H1 (cell line): ENCODE measurements around the gene SPATA13. TPM values are rescaled to one million over a fixed set of nuclear protein-coding genes. Genes with fewer than 3 reads are reported as not detected.

Source experiments
- CTCF ChIA-PET: fragments of 300-600 bp; sonication (Branson Sonifier 250); formaldehyde crosslinking; loops from one replicate; lab custom pipeline; 2021; ENCODE audit not compliant: partially characterized antibody; lab: Charles Lee
- POLR2A ChIA-PET: fragments of 300-600 bp; sonication (Branson Sonifier 250); formaldehyde crosslinking; loops from one replicate; lab custom pipeline; 2021; ENCODE audit warnings: inconsistent platforms; ENCODE audit not compliant: partially characterized antibody; lab: Charles Lee
- DNase-seq, 2 experiments: peaks; one replicate each; pipeline versions ENCODE4 v3.0.0 to v3.0.0-alpha.2; 2010 to 2022; ENCODE audit warnings: low spot score in 2 of 2, low read depth in 1 of 2, mixed read lengths in 1 of 2
- FAIRE-seq: peaks from 2 replicates; lab custom pipeline; 2011; peaks lifted over from hg19 to GRCh38; lab: Jason Lieb, UNC
- H2AFZ ChIP-seq: 2 replicates; pipeline ENCODE4 v1.8.1; 2012; ENCODE audit warnings: low read length, inconsistent platforms
- H2AK5ac ChIP-seq: 2 replicates; pipeline ENCODE4 v1.6.1; 2013; ENCODE audit warnings: low read depth, low read length
- H2BK120ac ChIP-seq: replicated peaks from 2 replicates; pipeline ENCODE3; 2013; ENCODE audit warnings: low read depth, low read length, inconsistent platforms
- H2BK12ac ChIP-seq: 2 replicates; pipeline ENCODE4 v1.6.1; 2013; ENCODE audit warnings: low read depth, low read length
- H2BK15ac ChIP-seq: 2 replicates; pipeline ENCODE4 v1.6.1; 2013; ENCODE audit warnings: low read length
- H2BK20ac ChIP-seq: 2 replicates; pipeline ENCODE4 v1.6.1; 2013; ENCODE audit warnings: low read length
- H2BK5ac ChIP-seq: 2 replicates; pipeline ENCODE4 v1.6.1; 2013; ENCODE audit warnings: low read depth, low read length
- H3K14ac ChIP-seq: 2 replicates; pipeline ENCODE4 v1.6.1; 2013; ENCODE audit warnings: inconsistent platforms; ENCODE audit not compliant: insufficient read length
- H3K18ac ChIP-seq: 2 replicates; pipeline ENCODE4 v1.6.1; 2013; ENCODE audit warnings: low read length; ENCODE audit errors: extremely low read depth
- H3K23ac ChIP-seq: 2 replicates; pipeline ENCODE4 v1.6.1; 2013; ENCODE audit warnings: inconsistent platforms; ENCODE audit not compliant: insufficient read length
- H3K23me2 ChIP-seq: 2 replicates; pipeline ENCODE4 v1.6.1; 2013; ENCODE audit warnings: low read depth, low read length
- H3K27ac ChIP-seq: 2 replicates; pipeline ENCODE4 v1.6.1; 2011; ENCODE audit warnings: low read depth, low read length, inconsistent platforms
- H3K27me3 ChIP-seq, 4 experiments: replicated peaks in 1 of 4; 1 replicate in 1 of 4; 2 replicates in 3 of 4; pipeline versions ENCODE4 v1.6.1 to v1.8.1; 2011 to 2013; ENCODE audit warnings: low read length in 3 of 4, mild to moderate bottlenecking in 3 of 4, inconsistent platforms in 2 of 4, mixed read lengths in 2 of 4, moderate library complexity in 1 of 4; ENCODE audit not compliant: control insufficient read depth in 3 of 4, insufficient read depth in 3 of 4; ENCODE audit errors: extremely low read depth in 1 of 4
- H3K36me3 ChIP-seq, 4 experiments: 2 replicates each; pipeline versions ENCODE4 v1.6.1 to v1.8.1; 2011 to 2013; ENCODE audit warnings: mild to moderate bottlenecking in 4 of 4, low read length in 3 of 4, moderate library complexity in 2 of 4, control low read depth in 1 of 4, inconsistent platforms in 1 of 4; ENCODE audit not compliant: insufficient read depth in 4 of 4, control insufficient read depth in 2 of 4
- H3K4ac ChIP-seq: replicated peaks from 2 replicates; pipeline ENCODE3; 2013; ENCODE audit warnings: low read length, low read depth, mixed read lengths, inconsistent platforms; ENCODE audit not compliant: insufficient read length
- H3K4me1 ChIP-seq, 4 experiments: replicated peaks in 1 of 4; 1 replicate in 1 of 4; 2 replicates in 3 of 4; pipeline versions ENCODE4 v1.6.1 to v1.8.1; 2011 to 2013; ENCODE audit warnings: low read length in 3 of 4, inconsistent platforms in 2 of 4, mixed read lengths in 1 of 4; ENCODE audit not compliant: insufficient read depth in 4 of 4, control insufficient read depth in 3 of 4
- H3K4me2 ChIP-seq, 2 experiments: 2 replicates each; pipeline versions ENCODE4 v1.6.1 to v1.8.1; 2011 to 2013; ENCODE audit warnings: low read depth in 2 of 2, low read length in 2 of 2, control low read depth in 1 of 2, inconsistent platforms in 1 of 2, mild to moderate bottlenecking in 1 of 2; ENCODE audit not compliant: insufficient read depth in 1 of 2
- H3K4me3 ChIP-seq, 4 experiments: fragments of 200-600, 300-600 bp in 1 of 4; sonication (generic), shearing (Covaris generic), sonication (Bioruptor Twin) in 1 of 4; 2 replicates each; pipeline versions ENCODE4 v1.5.1 to v1.8.1; 2011 to 2016; ENCODE audit warnings: low read length in 4 of 4, low read depth in 3 of 4, control low read depth in 2 of 4, inconsistent platforms in 2 of 4, mild to moderate bottlenecking in 2 of 4, mixed read lengths in 1 of 4, moderate library complexity in 1 of 4; ENCODE audit not compliant: insufficient read depth in 2 of 4; ENCODE audit errors: extremely low read depth in 1 of 4
- H3K56ac ChIP-seq: replicated peaks from 2 replicates; pipeline ENCODE3; 2013; ENCODE audit warnings: low read depth, mild to moderate bottlenecking, mixed read lengths, low read length, inconsistent platforms; ENCODE audit not compliant: insufficient read length
- H3K79me1 ChIP-seq: 2 replicates; pipeline ENCODE4 v1.6.1; 2013; ENCODE audit warnings: low read depth, low read length, control low read depth
- H3K79me2 ChIP-seq, 2 experiments: 2 replicates each; pipeline versions ENCODE4 v1.6.1 to v1.8.1; 2012 to 2013; ENCODE audit warnings: low read length in 2 of 2, mild to moderate bottlenecking in 2 of 2, inconsistent platforms in 1 of 2; ENCODE audit not compliant: insufficient read depth in 2 of 2, control insufficient read depth in 1 of 2
- H3K9ac ChIP-seq, 4 experiments: replicated peaks in 1 of 4; 1 replicate in 1 of 4; 2 replicates in 3 of 4; pipeline versions ENCODE4 v1.6.1 to v1.8.1; 2011 to 2013; ENCODE audit warnings: low read depth in 3 of 4, low read length in 3 of 4, control low read depth in 2 of 4, mild to moderate bottlenecking in 2 of 4, moderate library complexity in 2 of 4, inconsistent platforms in 1 of 4; ENCODE audit errors: extremely low read depth in 1 of 4
- H3K9me3 ChIP-seq, 2 experiments: 2 replicates each; pipeline versions ENCODE4 v1.6.1 to v1.8.1; 2012 to 2013; ENCODE audit warnings: mild to moderate bottlenecking in 2 of 2, moderate library complexity in 2 of 2, control low read depth in 1 of 2, inconsistent platforms in 1 of 2, low read depth in 1 of 2, low read length in 1 of 2, mixed read lengths in 1 of 2; ENCODE audit not compliant: insufficient read depth in 2 of 2
- H4K20me1 ChIP-seq, 2 experiments: replicated peaks in 1 of 2; 2 replicates each; pipeline versions ENCODE3 to v1.8.1; 2011 to 2013; ENCODE audit warnings: inconsistent platforms in 2 of 2, low read length in 2 of 2, mild to moderate bottlenecking in 1 of 2; ENCODE audit not compliant: insufficient read depth in 2 of 2, control insufficient read depth in 1 of 2
- H4K5ac ChIP-seq: 2 replicates; pipeline ENCODE4 v1.6.1; 2013; ENCODE audit warnings: low read length, low read depth, mixed read lengths, inconsistent platforms; ENCODE audit not compliant: insufficient read length
- H4K8ac ChIP-seq: 2 replicates; pipeline ENCODE4 v1.8.0; 2013; ENCODE audit warnings: mild to moderate bottlenecking, moderate library complexity, low read length, inconsistent platforms; ENCODE audit not compliant: insufficient read depth; ENCODE audit errors: extremely low read depth
- H4K91ac ChIP-seq: replicated peaks from 2 replicates; pipeline ENCODE3; 2013; ENCODE audit warnings: low read length, mixed read lengths, inconsistent platforms; ENCODE audit not compliant: insufficient read length
- ASH2L ChIP-seq: fragments of 200-600, 300-600 bp; sonication (generic); IDR thresholded peaks from one replicate; pipeline ENCODE4 v1.7.1; 2017; ENCODE audit warnings: low read length
- BRCA1 ChIP-seq: IDR thresholded peaks from 2 replicates; pipeline ENCODE4 v1.6.1; 2012; ENCODE audit warnings: low read depth, low read length, improper control_type of control experiment
- CBX5 ChIP-seq: fragments of 300-800, 300-1000 bp; sonication (generic); IDR thresholded peaks from 2 replicates; pipeline ENCODE4 v1.7.1; 2016; ENCODE audit warnings: antibody characterized with exemption, low read length, low read depth
- GTF2F1 ChIP-seq: IDR thresholded peaks from 2 replicates; pipeline ENCODE4 v1.6.1; 2012; ENCODE audit warnings: low read depth, low read length, improper control_type of control experiment, borderline replicate concordance
- HDAC2 ChIP-seq, 2 experiments: fragments of 300-600 bp in 1 of 2; sonication (generic) in 1 of 2; IDR thresholded peaks; 2 replicates each; pipeline ENCODE4 v1.6.1; 2011 to 2012; ENCODE audit warnings: low read depth in 2 of 2, low read length in 2 of 2, mild to moderate bottlenecking in 2 of 2, moderate library complexity in 2 of 2, borderline replicate concordance in 1 of 2, inconsistent platforms in 1 of 2
- JUND ChIP-seq: IDR thresholded peaks from 2 replicates; pipeline ENCODE4 v1.6.1; 2011; ENCODE audit warnings: mild to moderate bottlenecking, improper control_type of control experiment, low read length
- POU5F1 ChIP-seq: IDR thresholded peaks from 2 replicates; pipeline ENCODE4 v1.6.1; 2011; ENCODE audit warnings: low read depth, mild to moderate bottlenecking, low read length, moderate library complexity
- SUZ12 ChIP-seq: fragments of 200-600 bp; sonication (generic); IDR thresholded peaks from 2 replicates; pipeline ENCODE4 v1.6.1; 2012; ENCODE audit warnings: mild to moderate bottlenecking, inconsistent platforms, low read length, moderate library complexity, mixed read lengths
- TAF7 ChIP-seq: optimal IDR thresholded peaks from 2 replicates; pipeline ENCODE3; 2011; ENCODE audit warnings: low read depth, mild to moderate bottlenecking, inconsistent platforms, low read length, moderate library complexity, borderline replicate concordance
- WGBS, 2 experiments: shearing (Covaris generic) in 1 of 2; methylation state at CpG; one replicate each; pipeline versions ENCODE4 v1.1.6 to v1.1.7; 2013 to 2015; ENCODE audit warnings: low lambda C conversion rate in 2 of 2, mixed read lengths in 2 of 2, inconsistent platforms in 1 of 2, low coverage in 1 of 2, missing lambda C conversion rate in 1 of 2; ENCODE audit not compliant: insufficient replicate concordance in 2 of 2, insufficient coverage in 1 of 2, insufficient read length in 1 of 2; ENCODE audit errors: extremely low coverage in 1 of 2, missing lambda C conversion rate in 1 of 2; 5-methylcytosine and 5-hydroxymethylcytosine counted together
- polyA plus RNA-seq, 7 experiments: library from polyadenylated mRNA; depleted of rRNA in 3 of 7; stranded (reverse) in 5 of 7; unstranded in 2 of 7; fragments of >200 nt in 5 of 7; fragments of 200-250 nt in 2 of 7; gene quantifications; 1 replicate in 5 of 7; 2 replicates in 1 of 7; 4 replicates in 1 of 7; pipeline versions ENCODE4 v1.2.1 to v1.2.3, GENCODE V29; 2011 to 2013; ENCODE audit warnings: missing spikeins in 2 of 7, mixed read lengths in 2 of 7
- total RNA-seq: library from RNA; stranded (reverse); fragmentation: NEBNext Ultra II Directional; extraction: Animal tissue kit (Norgen Biotek cat#: 25700); gene quantifications from 2 replicates; pipeline ENCODE4 v1.2.1, GENCODE V29; 2021
- TF ChIP-seq, protein P1 (sequence below): IDR thresholded peaks from 2 replicates; pipeline ENCODE4 v1.6.1; 2012; ENCODE audit warnings: low read length, inconsistent platforms

Gene SPATA13
- total and polyA plus RNA-seq, 2 of the 8 experiments (the other 6 are each of a cell fraction or from before 2014, with no cell fraction given) = 12.6 to 30.9 TPM

DNA sequence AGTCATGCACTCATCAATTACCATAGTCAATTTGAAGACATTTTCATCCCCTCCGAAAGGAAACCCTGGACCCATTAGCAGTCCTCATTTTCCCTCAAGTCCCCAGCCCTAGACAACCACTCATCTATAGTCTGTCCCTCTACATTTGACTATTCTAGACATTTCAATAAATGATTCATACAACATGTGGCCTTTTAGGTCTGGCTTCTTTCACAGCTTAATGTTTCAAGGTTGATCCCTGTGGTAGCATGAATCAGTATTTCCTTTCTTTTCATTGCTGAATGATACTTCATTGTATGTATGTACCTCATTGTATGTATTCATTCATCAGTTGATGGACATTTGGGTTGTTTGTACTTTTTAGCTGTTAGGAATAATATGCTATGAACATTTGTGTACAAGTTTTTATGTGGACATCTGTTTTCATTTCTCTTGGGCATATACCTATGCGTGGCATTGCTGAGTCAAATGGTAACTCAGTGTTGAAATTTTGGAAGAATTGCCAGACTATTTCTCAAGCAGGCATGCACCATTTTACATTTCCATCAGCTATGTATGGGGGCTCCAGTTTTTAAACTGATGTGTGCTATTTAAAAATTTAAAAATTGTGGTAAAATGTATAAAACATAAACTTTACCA lies 18.4 kb downstream of the SPATA13 start:
- no peak overlapping the region for H4K8ac ChIP-seq
- H2BK15ac ChIP-seq = no peak overlapping the region
- no peaks in the 10 kb centered on the region for H3K9me3 ChIP-seq
- H4K5ac ChIP-seq = no peak overlapping the region
- no peak for DNase-seq
- no peak overlapping the region for H3K56ac ChIP-seq
- peaks cover 0 to 10% (median 3%) of the 10 kb centered on the region in 4 experiments; a peak in 3 of 7 replicates for H3K4me1 ChIP-seq
- H3K79me1 ChIP-seq = peaks cover 7% of the 10 kb centered on the region; the same call in 1 of the 2 replicates
- no peak overlapping the region for H3K18ac ChIP-seq
- H3K27ac ChIP-seq = no peak overlapping the region
- H2BK120ac ChIP-seq = no peak overlapping the region
- H2BK12ac ChIP-seq = no peak overlapping the region
- H3K23ac ChIP-seq = no peak overlapping the region
- 95% methylated on average over 2 of the region's 2 CpGs; no CpG with 5 or more reads in 1 of the 2 experiments for WGBS, 2 experiments
- H4K91ac ChIP-seq = no peak overlapping the region
- H3K9ac ChIP-seq = no peak overlapping the region
- peaks cover 0 to 93% of the 10 kb centered on the region in 2 experiments; a peak in 2 of 4 replicates for H3K79me2 ChIP-seq
- no peak overlapping the region for H2AFZ ChIP-seq
- H2AK5ac ChIP-seq = no peak overlapping the region
- H3K27me3 ChIP-seq = no peaks in the 10 kb centered on the region
- H2BK5ac ChIP-seq = no peak overlapping the region
- FAIRE-seq = no peak
- H3K36me3 ChIP-seq = no peaks in the 10 kb centered on the region
- ChIA-PET CTCF (interaction anchor here (1.1 to 1.6 kb wide), 5 partner anchors 10 to 362 kb away, joined by 3 to 5 read pairs (median 4); no protein-coding TSS in a partner anchor), POLR2A (interaction anchor here (1.0 kb wide), 1 partner anchor 19 kb away, joined by 3 read pairs; the partner anchor contains the start of gene SPATA13)
- H3K4me2 ChIP-seq = no peak overlapping the region
- H4K20me1 ChIP-seq = peaks cover 0 to 4% of the 10 kb centered on the region in 2 experiments
- H3K4me3 ChIP-seq = no peak overlapping the region
- H3K14ac ChIP-seq = no peak overlapping the region
- no peaks in the 10 kb centered on the region for H3K23me2 ChIP-seq
- no peak overlapping the region for H3K4ac ChIP-seq
- H2BK20ac ChIP-seq = no peak overlapping the region
- TF ChIP-seq TAF7 = no peak
- TF ChIP-seq, protein P1, sequence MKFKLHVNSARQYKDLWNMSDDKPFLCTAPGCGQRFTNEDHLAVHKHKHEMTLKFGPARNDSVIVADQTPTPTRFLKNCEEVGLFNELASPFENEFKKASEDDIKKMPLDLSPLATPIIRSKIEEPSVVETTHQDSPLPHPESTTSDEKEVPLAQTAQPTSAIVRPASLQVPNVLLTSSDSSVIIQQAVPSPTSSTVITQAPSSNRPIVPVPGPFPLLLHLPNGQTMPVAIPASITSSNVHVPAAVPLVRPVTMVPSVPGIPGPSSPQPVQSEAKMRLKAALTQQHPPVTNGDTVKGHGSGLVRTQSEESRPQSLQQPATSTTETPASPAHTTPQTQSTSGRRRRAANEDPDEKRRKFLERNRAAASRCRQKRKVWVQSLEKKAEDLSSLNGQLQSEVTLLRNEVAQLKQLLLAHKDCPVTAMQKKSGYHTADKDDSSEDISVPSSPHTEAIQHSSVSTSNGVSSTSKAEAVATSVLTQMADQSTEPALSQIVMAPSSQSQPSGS = no peak
- no peak for TF ChIP-seq POU5F1
- no peak for TF ChIP-seq HDAC2 (IDR thresholded peaks at IDR 0.05; ENCODE audit: borderline replicate concordance in 1 of 2, low read depth in 2 of 2, low read length in 2 of 2)
- TF ChIP-seq SUZ12 = no peak
- TF ChIP-seq ASH2L = no peak
- no peak for TF ChIP-seq JUND
- no peak for TF ChIP-seq CBX5
- TF ChIP-seq BRCA1 = no peak
- TF ChIP-seq GTF2F1 = no peak
